ENCODE data around the gene KRTAP5-10.
"Not testable (repeated sequence)": the region's sequence is repeated elsewhere in the genome, so short reads cannot be mapped to it uniquely, and the experiment has no call there.

DNA sequence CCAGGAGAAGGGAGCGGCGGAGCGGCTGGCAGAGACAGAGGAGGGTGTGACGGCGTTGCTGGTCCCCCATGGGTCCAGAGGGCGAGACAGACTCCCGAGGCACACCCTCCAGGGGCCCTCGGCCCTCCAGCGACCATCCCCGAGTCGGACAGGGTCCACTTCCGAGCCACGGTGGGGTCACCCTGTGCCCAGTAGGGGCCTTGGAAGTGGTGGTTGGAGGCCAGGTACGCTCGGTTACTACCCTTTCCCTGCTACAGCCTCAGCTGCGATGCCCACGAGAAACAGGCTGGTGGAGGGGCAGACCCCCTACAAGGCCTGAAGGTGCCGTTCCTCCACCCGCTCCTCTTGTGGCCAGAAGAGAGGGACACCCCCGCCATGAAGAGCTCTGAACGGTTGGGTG is 42.9 kb downstream of the KRTAP5-10 start:
- TF ChIP-seq, protein P1, sequence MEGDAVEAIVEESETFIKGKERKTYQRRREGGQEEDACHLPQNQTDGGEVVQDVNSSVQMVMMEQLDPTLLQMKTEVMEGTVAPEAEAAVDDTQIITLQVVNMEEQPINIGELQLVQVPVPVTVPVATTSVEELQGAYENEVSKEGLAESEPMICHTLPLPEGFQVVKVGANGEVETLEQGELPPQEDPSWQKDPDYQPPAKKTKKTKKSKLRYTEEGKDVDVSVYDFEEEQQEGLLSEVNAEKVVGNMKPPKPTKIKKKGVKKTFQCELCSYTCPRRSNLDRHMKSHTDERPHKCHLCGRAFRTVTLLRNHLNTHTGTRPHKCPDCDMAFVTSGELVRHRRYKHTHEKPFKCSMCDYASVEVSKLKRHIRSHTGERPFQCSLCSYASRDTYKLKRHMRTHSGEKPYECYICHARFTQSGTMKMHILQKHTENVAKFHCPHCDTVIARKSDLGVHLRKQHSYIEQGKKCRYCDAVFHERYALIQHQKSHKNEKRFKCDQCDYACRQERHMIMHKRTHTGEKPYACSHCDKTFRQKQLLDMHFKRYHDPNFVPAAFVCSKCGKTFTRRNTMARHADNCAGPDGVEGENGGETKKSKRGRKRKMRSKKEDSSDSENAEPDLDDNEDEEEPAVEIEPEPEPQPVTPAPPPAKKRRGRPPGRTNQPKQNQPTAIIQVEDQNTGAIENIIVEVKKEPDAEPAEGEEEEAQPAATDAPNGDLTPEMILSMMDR (IDR thresholded peaks at IDR 0.05) = not testable (repeated sequence)
- not testable (repeated sequence) for TF ChIP-seq POLR2A, POLR2AphosphoS5 (IDR thresholded peaks at IDR 0.05)

All from prostate gland (tissue), 2 donors.